ENCODE results near the gene HSD17B2. TPM values are rescaled to one million over a fixed set of nuclear protein-coding genes. Genes with fewer than 3 reads are reported as not detected.

HSD17B2 gene
- total and polyA plus RNA-seq, 2 of the 4 experiments (the other 2 are of a cell fraction): 0.12 to 0.18 TPM

GRCh38 chr16:82020051-82020450 is 15.0 kb upstream of the HSD17B2 start:
- H3K23ac ChIP-seq (ENCODE audit: low read depth, low read length): no peak overlapping the region
- H2AK9ac ChIP-seq (replicated peaks; ENCODE audit: low read depth, low read length, poor library complexity): no peak overlapping the region
- H2BK20ac ChIP-seq (ENCODE audit: low read depth, low read length): no peak overlapping the region
- no peak overlapping the region for H3K4me3 ChIP-seq (ENCODE audit: insufficient read depth, low read depth, low read length)
- ATAC-seq (ENCODE audit: low read depth) (no peak), DNase-seq (no peak)
- no peaks in the 10 kb centered on the region for H3K36me3 ChIP-seq (ENCODE audit: control insufficient read depth, insufficient read depth, low read length)
- no peak overlapping the region for H3K4ac ChIP-seq (ENCODE audit: low read depth, low read length)
- H2BK120ac ChIP-seq (ENCODE audit: low read depth, low read length): no peak overlapping the region
- no peaks in the 10 kb centered on the region for H3K4me1 ChIP-seq (ENCODE audit: control insufficient read depth, insufficient read depth, low read length)
- no peaks in the 10 kb centered on the region for H3K79me1 ChIP-seq (ENCODE audit: low read depth in 1 of 2, low read length in 2 of 2)
- in situ Hi-C loops (cut with MboI; ENCODE audit: low sequenced_read_pairs) (no loop called here), dilution Hi-C loops (cut with HindIII; ENCODE audit: low sequenced_read_pairs, unreplicated experiment) (no loop called here), intact Hi-C loops (cut with micrococcal nuclease) (no loop called here)
- no peak overlapping the region for H2AK5ac ChIP-seq (ENCODE audit: low read depth, low read length)
- ChIA-PET POLR2A (ENCODE audit: unreplicated experiment) (no interaction called here), CTCF (no interaction called here)
- no peak overlapping the region for H2BK5ac ChIP-seq (ENCODE audit: low read depth, low read length, poor library complexity, severe bottlenecking)
- H4K5ac ChIP-seq (ENCODE audit: low read depth, low read length): no peak overlapping the region
- no peak overlapping the region for H4K91ac ChIP-seq (ENCODE audit: insufficient read depth, low read depth, low read length)
- no peak overlapping the region for H2AFZ ChIP-seq (replicated peaks; ENCODE audit: low read length, poor library complexity)
- no peak overlapping the region for H3K27ac ChIP-seq (ENCODE audit: insufficient read depth, low read length)
- H3K9ac ChIP-seq (ENCODE audit: low read depth, low read length): no peak overlapping the region
- no peaks in the 10 kb centered on the region for H3K9me3 ChIP-seq (ENCODE audit: control insufficient read depth, insufficient read depth, low read length)
- no peaks in the 10 kb centered on the region for H3K9me1 ChIP-seq (ENCODE audit: insufficient read depth, low read length)
- H3K14ac ChIP-seq (replicated peaks; ENCODE audit: low read depth, low read length): no peak overlapping the region
- no peak overlapping the region for H2BK15ac ChIP-seq (ENCODE audit: low read depth, low read length)
- no peak overlapping the region for H3K56ac ChIP-seq (ENCODE audit: extremely low read depth, insufficient read depth, low read length)
- no peaks in the 10 kb centered on the region for H4K20me1 ChIP-seq (ENCODE audit: insufficient read depth, low read length)
- no CpG with 5 or more reads among the region's 5 CpGs for WGBS, 2 experiments (ENCODE audit: extremely low coverage in 2 of 2, insufficient read length in 1 of 2)
- BruUV-seq (replicated peaks): no TSS peak
- no peak overlapping the region for H3K18ac ChIP-seq (ENCODE audit: low read depth, low read length)
- H3K27me3 ChIP-seq (ENCODE audit: control insufficient read depth, insufficient read depth, low read length): peaks cover 12% of the 10 kb centered on the region
- no peak overlapping the region for H4K8ac ChIP-seq (ENCODE audit: low read depth in 2 of 2, low read length in 2 of 2)
- TF ChIP-seq NFE2L2 (IDR thresholded peaks at IDR 0.05; ENCODE audit: low read depth, low read length) (no peak), CTCF (conservative IDR thresholded peaks at IDR 0.05; ENCODE audit: low read depth, low read length) (no peak), BHLHE40 (IDR thresholded peaks at IDR 0.05; ENCODE audit: low read depth, low read length) (no peak)
- H3K4me2 ChIP-seq (ENCODE audit: low read depth, low read length): no peak overlapping the region

Data from IMR-90 (cell line).